PC-9 (cell line): ENCODE results near the gene REXO4. TPM values are rescaled to one million over a fixed set of nuclear protein-coding genes. Genes with fewer than 3 reads are reported as not detected.

Experiments used
- BruUV-seq: library from RNA; stranded (reverse); fragments of 400-500 nt; replicated peaks from 2 replicates; lab custom pipeline; 2021; lab: Mats Ljungman, UMichigan
- CTCF ChIA-PET: fragments of 300-600 bp; sonication (Branson Sonifier 250); formaldehyde crosslinking; loops from one replicate; lab custom pipeline; 2022; ENCODE audit warnings: antibody characterized with exemption; lab: Charles Lee
- POLR2A ChIA-PET: fragments of 300-600 bp; sonication (Branson Sonifier 250); formaldehyde crosslinking; loops from one replicate; lab custom pipeline; 2022; ENCODE audit warnings: antibody characterized with exemption; ENCODE audit not compliant: unreplicated experiment; lab: Charles Lee
- DNase-seq, 2 experiments: peaks; one replicate each; pipeline versions ENCODE4 v3.0.0 to v3.0.0-alpha.2; 2015 to 2022; ENCODE audit warnings: mixed read lengths in 1 of 2
- H2AFZ ChIP-seq: fragments of 200-600 bp; sonication (generic); 2 replicates; pipeline ENCODE4 v1.8.1; 2017; ENCODE audit warnings: antibody characterized with exemption
- H3F3A ChIP-seq: fragments of 200-600 bp; sonication (generic); 2 replicates; pipeline ENCODE4 v1.8.1; 2017; ENCODE audit warnings: antibody characterized with exemption, mild to moderate bottlenecking, low read depth; ENCODE audit not compliant: insufficient read depth
- H3K27ac ChIP-seq: fragments of 200-600 bp; sonication (generic); 2 replicates; pipeline ENCODE4 v1.6.1; 2016; ENCODE audit warnings: mixed run types
- H3K27me3 ChIP-seq: fragments of 200-600 bp; sonication (generic); 2 replicates; pipeline ENCODE4 v1.6.1; 2016; ENCODE audit warnings: low read depth, mixed run types; ENCODE audit not compliant: insufficient read depth
- H3K36me3 ChIP-seq: fragments of 200-600 bp; sonication (generic); 2 replicates; pipeline ENCODE4 v1.6.1; 2016; ENCODE audit warnings: low read depth, mixed run types
- H3K4me1 ChIP-seq: fragments of 200-600 bp; sonication (generic); replicated peaks from 2 replicates; pipeline ENCODE4 v1.6.1; 2016; ENCODE audit warnings: mixed run types; ENCODE audit not compliant: insufficient read depth
- H3K4me2 ChIP-seq: fragments of 200-600 bp; sonication (generic); 2 replicates; pipeline ENCODE4 v1.6.1; 2017; ENCODE audit warnings: mixed run types
- H3K4me3 ChIP-seq: fragments of 200-600 bp; sonication (generic); 2 replicates; pipeline ENCODE4 v1.6.1; 2016; ENCODE audit warnings: mixed run types
- H3K79me2 ChIP-seq: fragments of 200-600 bp; sonication (generic); 2 replicates; pipeline ENCODE4 v1.6.1; 2017; ENCODE audit warnings: low read depth, mixed run types
- H3K9me2 ChIP-seq: fragments of 200-600 bp; sonication (generic); 2 replicates; pipeline ENCODE4 v1.8.1; 2017; ENCODE audit warnings: mild to moderate bottlenecking; ENCODE audit not compliant: insufficient read depth
- H3K9me3 ChIP-seq: fragments of 200-600 bp; sonication (generic); 2 replicates; pipeline ENCODE4 v1.8.1; 2016; ENCODE audit warnings: low read depth; ENCODE audit not compliant: insufficient read depth
- H4K20me1 ChIP-seq: fragments of 200-600 bp; sonication (generic); 2 replicates; pipeline ENCODE4 v1.8.1; 2017; ENCODE audit not compliant: insufficient read depth
- CTCF ChIP-seq: fragments of 200-600 bp; sonication (generic); conservative IDR thresholded peaks from 2 replicates; pipeline ENCODE4 v1.6.1; 2017; ENCODE audit warnings: mixed run types, antibody characterized with exemption, mild to moderate bottlenecking, moderate library complexity
- EZH2 ChIP-seq: fragments of 200-600 bp; sonication (generic); IDR thresholded peaks from 2 replicates; pipeline ENCODE4 v1.8.0; 2017; ENCODE audit warnings: antibody characterized with exemption, low read depth
- intact Hi-C: fragments of 100-400 bp; cut with micrococcal nuclease; formaldehyde crosslinking; loops from one replicate; pipeline ENCODE4 v1.10.0; 2022; ENCODE audit not compliant: unreplicated experiment
- total RNA-seq: library from RNA; stranded (reverse); gene quantifications from 2 replicates; pipeline ENCODE4 v1.2.3, GENCODE V29; 2021

REXO4 gene
- total RNA-seq, 1 experiment from 2014 or later: 32.6 TPM

- Histone ChIP-seq H3K27me3 (no peaks in the 10 kb centered on the region), H3F3A (no peaks in the 10 kb centered on the region), H3K9me2 (no peaks in the 10 kb centered on the region), H3K9me3 (no peaks in the 10 kb centered on the region), H3K79me2 (no peaks in the 10 kb centered on the region), H3K4me1 (peaks cover 2% of the 10 kb centered on the region), H3K4me3 (no peak overlapping the region), H3K36me3 (no peaks in the 10 kb centered on the region), H3K4me2 (no peak overlapping the region), H3K27ac (no peak overlapping the region), H2AFZ (no peak overlapping the region), H4K20me1 (no peaks in the 10 kb centered on the region)
- no TSS peak for BruUV-seq
- intact Hi-C loops: no loop called here
- ChIA-PET CTCF (no interaction called here), POLR2A (no interaction called here)
- no peak for DNase-seq
- TF ChIP-seq CTCF: no peak
- no peak for TF ChIP-seq EZH2
Observed at GRCh38 chr9:133454943-133455673, 37.3 kb upstream of the REXO4 start.

- no peak overlapping the region for H3K27ac ChIP-seq
- ChIA-PET POLR2A (no interaction called here), CTCF (no interaction called here)
- no peak for DNase-seq
- no peaks in the 10 kb centered on the region for H4K20me1 ChIP-seq
- no peaks in the 10 kb centered on the region for H3F3A ChIP-seq
- peaks cover 8% of the 10 kb centered on the region for H3K4me1 ChIP-seq
- no peaks in the 10 kb centered on the region for H3K36me3 ChIP-seq
- no peak overlapping the region for H3K4me2 ChIP-seq
- H2AFZ ChIP-seq: no peak overlapping the region
- no TSS peak for BruUV-seq
- no peaks in the 10 kb centered on the region for H3K9me3 ChIP-seq
- no peaks in the 10 kb centered on the region for H3K79me2 ChIP-seq
- intact Hi-C loops: no loop called here
- no peaks in the 10 kb centered on the region for H3K9me2 ChIP-seq
- TF ChIP-seq EZH2 (no peak), CTCF (no peak)
- H3K4me3 ChIP-seq: no peak overlapping the region
- no peaks in the 10 kb centered on the region for H3K27me3 ChIP-seq
Observed at GRCh38 chr9:133454325-133454724, 36.5 kb upstream of the REXO4 start.

GRCh38 chr9:133453651-133454050 lies 35.8 kb upstream of the REXO4 start:
- ChIA-PET POLR2A (no interaction called here), CTCF (no interaction called here)
- H3K27ac ChIP-seq: no peak overlapping the region
- H3K4me1 ChIP-seq: peaks cover 8% of the 10 kb centered on the region
- no peak overlapping the region for H3K4me2 ChIP-seq
- no peaks in the 10 kb centered on the region for H3K36me3 ChIP-seq
- no peaks in the 10 kb centered on the region for H3F3A ChIP-seq
- H3K79me2 ChIP-seq: no peaks in the 10 kb centered on the region
- intact Hi-C loops: no loop called here
- no peaks in the 10 kb centered on the region for H3K9me2 ChIP-seq
- H4K20me1 ChIP-seq: no peaks in the 10 kb centered on the region
- H3K9me3 ChIP-seq: no peaks in the 10 kb centered on the region
- H3K4me3 ChIP-seq: no peak overlapping the region
- no peaks in the 10 kb centered on the region for H3K27me3 ChIP-seq
- TF ChIP-seq CTCF (no peak), EZH2 (no peak)
- no peak for DNase-seq
- no TSS peak for BruUV-seq
- no peak overlapping the region for H2AFZ ChIP-seq
